ENCODE results near the gene MACO1.

Gene MACO1

GRCh38 chr1:25533775-25534409, 103.2 kb downstream of the MACO1 start:
- no peak overlapping the region for H3K4me3 ChIP-seq (ENCODE audit: low read depth, low read length)
- TF ChIP-seq CTCF (IDR thresholded peaks at IDR 0.05; ENCODE audit: borderline replicate concordance, insufficient read depth, low read depth, low read length) = no peak

DNA sequence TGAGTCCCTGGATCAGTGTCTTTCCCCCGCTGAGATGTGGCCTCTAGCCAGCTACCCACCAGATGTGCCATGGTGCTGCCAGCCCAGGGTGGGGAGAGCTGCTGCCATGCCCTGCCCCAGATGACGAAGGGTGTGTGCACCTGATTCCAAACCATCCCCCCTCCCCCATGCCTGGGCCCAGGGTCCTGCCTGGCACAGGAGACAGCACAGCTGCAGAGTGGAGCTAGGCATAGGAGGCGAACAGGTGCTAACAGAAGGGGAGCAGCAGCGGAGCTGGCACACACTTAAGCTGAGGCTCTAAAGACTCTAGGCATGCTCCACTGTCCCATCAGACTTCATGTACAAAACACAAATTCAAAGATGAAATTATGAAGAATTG, 103.7 kb downstream of the MACO1 start:
- TF ChIP-seq CTCF (IDR thresholded peaks at IDR 0.05; ENCODE audit: borderline replicate concordance, insufficient read depth, low read depth, low read length) = no peak
- no peak overlapping the region for H3K4me3 ChIP-seq (ENCODE audit: low read depth, low read length)

- no peak overlapping the region for H3K4me3 ChIP-seq (ENCODE audit: low read depth, low read length)
- no peak for TF ChIP-seq CTCF (IDR thresholded peaks at IDR 0.05; ENCODE audit: borderline replicate concordance, insufficient read depth, low read depth, low read length)
Measured at GRCh38 chr1:25536124-25536523, 105.4 kb downstream of the MACO1 start.

- no peak for TF ChIP-seq CTCF (IDR thresholded peaks at IDR 0.05; ENCODE audit: borderline replicate concordance, insufficient read depth, low read depth, low read length)
Measured at GRCh38 chr1:25537153-25537831, 106.6 kb downstream of the MACO1 start.

DNA sequence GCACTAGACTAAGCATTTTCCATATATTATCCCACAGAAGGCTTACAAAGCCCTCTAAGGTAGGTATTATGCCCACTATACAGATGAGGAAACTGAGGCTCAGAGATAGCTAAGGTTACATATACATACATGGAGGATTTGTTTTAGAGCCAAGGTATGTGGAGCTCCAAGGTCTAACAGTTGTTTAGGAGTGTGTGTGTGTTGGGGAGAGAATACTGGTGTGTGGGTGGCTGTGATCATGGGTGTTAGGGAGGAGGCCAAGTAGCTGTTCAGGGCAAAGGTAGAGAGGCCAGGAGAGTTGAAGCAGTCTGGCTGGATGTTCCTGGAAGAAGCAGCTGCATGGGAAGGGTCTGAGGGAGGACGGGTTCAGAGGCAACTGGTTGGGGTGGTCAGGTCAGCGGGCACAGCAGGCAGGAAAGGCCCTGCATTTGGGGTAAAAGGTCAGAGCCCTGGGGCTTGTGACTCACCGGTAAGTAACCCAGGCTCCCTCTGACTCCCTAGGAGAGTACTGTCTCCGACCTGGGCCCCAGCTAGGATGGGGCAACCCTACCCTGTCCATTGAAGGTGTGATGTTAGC, 107.6 kb downstream of the MACO1 start:
- no peak for TF ChIP-seq CTCF (IDR thresholded peaks at IDR 0.05; ENCODE audit: borderline replicate concordance, insufficient read depth, low read depth, low read length)
- no peak overlapping the region for H3K4me3 ChIP-seq (ENCODE audit: low read depth, low read length)

More at GRCh38 chr1:25537153-25537831, 106.6 kb downstream of the MACO1 start:
- no peak overlapping the region for H3K4me3 ChIP-seq (ENCODE audit: low read depth, low read length)

GRCh38 chr1:25540750-25541342, 110.1 kb downstream of the MACO1 start:
- H3K4me3 ChIP-seq (ENCODE audit: low read depth, low read length) = no peak overlapping the region
- TF ChIP-seq CTCF (IDR thresholded peaks at IDR 0.05; ENCODE audit: borderline replicate concordance, insufficient read depth, low read depth, low read length) = no peak
